HG02943 (cell line): ENCODE results near the gene IFT80.
"Not testable (repeated sequence)": the region's sequence is repeated elsewhere in the genome, so short reads cannot be mapped to it uniquely, and the experiment has no call there.

Experiments used
- ATAC-seq: cut with Tn5 transposase; IDR thresholded peaks from one replicate; pipeline ENCODE4 v1.9.1; 2021; ENCODE audit warnings: mild to moderate bottlenecking, low read depth, moderate library complexity; ENCODE audit not compliant: unreplicated experiment

Gene IFT80

DNA sequence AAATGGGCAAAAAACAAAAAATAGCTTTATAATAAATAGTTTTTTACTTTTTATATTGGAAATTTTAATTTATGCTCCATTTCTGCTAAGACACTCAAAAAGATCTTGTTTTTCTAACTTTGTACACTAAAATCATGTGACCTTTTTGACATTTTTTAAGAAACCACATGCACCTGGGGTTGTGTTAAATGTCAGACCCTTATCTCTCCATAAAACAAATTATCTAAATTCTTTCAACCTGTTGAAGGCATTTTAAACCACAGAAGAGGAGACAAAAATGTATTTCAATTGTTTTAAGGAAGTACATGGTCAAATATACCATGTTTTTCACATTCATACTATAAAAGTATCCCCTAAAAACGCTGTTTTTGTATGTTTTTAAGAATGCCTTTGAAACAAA is 29.2 kb downstream of the IFT80 start:
- ATAC-seq = no peak

DNA sequence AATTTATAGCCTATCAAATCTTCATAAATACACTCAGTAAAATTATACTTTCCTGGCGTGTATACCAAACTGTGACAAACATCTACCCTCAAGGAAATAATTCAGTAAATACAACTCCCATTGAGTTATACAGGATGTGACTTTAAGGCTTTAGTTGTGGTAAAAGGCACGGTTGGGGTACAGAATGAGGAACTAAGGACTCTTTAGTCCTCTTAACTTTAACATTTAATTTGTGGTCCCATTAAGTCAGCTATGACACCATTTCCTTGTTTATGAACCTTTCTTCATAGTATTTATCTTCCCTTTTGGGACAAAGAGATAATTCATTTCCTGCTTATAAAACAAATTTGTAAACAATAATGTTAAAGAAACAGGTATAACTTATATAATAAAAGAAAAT is 30.2 kb downstream of the IFT80 start:
- ATAC-seq = no peak

GRCh38 chr3:160365869-160366522 is 33.0 kb downstream of the IFT80 start:
- no peak for ATAC-seq

- ATAC-seq = not testable (repeated sequence)
Measured at GRCh38 chr3:160362896-160363295, 36.1 kb downstream of the IFT80 start.

- ATAC-seq = no peak
Measured at GRCh38 chr3:160355826-160356225, 43.2 kb downstream of the IFT80 start.

DNA sequence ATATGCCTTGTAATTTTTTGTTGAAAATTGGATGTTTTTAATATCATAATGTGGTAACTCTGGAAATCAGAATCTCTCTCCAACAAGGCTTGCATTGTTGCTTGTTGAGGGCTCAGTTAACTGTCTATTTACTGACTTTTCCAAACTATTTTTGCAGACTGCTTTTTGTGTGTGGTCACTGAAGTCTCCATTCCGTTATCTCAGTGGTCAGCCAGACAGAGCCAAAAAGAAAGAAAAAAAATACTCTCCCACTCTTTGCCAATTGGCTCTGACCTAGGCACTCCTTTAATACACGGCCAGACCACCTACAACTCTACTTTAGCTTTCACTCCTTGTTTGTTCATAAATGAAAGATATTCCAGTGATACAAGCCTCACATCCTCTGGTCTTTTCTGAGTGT is 52.5 kb downstream of the IFT80 start:
- no peak for ATAC-seq

- no peak for ATAC-seq
Measured at GRCh38 chr3:160343132-160343531, 55.9 kb downstream of the IFT80 start.

DNA sequence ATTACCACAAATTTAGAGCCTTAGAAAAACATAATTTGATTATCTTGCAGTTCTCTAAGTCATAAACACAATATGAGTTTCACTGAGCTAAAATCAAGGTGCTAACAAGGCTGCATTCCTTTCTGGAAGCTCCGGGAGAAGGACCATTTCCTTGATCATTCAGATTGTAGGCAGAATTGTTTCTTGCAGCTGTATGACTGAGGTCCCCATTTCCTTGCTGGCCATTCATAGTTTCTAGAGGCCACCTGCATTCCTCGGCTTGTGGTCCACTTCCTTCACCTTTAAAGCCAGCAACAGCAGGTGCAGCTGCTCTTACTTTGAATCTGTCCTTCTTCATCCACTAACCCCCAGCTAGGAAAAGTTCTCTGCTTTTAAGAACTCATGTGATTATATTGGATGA is 58.7 kb downstream of the IFT80 start:
- no peak for ATAC-seq

- ATAC-seq = no peak
Measured at GRCh38 chr3:160331127-160331937, 67.7 kb downstream of the IFT80 start.

DNA sequence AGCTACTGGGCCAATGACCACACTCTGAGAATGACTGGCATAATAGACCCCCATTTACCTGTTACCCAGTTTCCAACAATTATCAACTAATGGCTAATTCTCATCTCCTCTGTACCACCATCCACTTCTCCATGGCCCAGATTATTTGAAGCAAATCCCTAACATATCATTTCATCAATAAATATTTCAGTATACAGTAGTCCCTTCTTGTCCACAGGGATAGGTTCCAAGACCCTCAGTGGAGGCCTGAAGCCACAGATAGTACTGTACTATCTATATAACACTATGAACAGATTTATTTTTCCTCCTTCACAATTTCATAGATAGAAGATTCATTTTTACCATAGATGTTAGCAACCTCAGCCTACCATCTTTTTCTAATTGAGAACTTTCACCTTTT is 68.3 kb downstream of the IFT80 start:
- no peak for ATAC-seq

- no peak for ATAC-seq
Measured at GRCh38 chr3:160330109-160330508, 68.9 kb downstream of the IFT80 start.

GRCh38 chr3:160326286-160326685 is 72.7 kb downstream of the IFT80 start:
- not testable (repeated sequence) for ATAC-seq

DNA sequence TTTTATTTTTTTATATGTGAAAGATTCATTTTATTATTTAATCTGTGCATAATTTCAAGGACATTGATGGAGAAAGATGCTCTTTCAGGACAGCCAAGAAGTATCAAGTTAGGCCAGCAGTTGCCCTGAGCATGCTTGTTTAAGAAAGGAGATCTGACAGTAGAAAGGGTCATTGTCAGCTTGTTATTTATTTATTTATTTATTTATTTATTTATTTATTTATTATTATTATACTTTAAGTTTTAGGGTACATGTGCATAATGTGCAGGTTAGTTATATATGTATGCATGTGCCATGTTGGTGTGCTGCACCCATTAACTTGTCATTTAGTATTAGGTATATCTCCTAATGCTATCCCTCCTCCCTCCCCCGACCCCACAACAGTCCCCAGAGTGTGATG is 77.2 kb downstream of the IFT80 start:
- not testable (repeated sequence) for ATAC-seq

DNA sequence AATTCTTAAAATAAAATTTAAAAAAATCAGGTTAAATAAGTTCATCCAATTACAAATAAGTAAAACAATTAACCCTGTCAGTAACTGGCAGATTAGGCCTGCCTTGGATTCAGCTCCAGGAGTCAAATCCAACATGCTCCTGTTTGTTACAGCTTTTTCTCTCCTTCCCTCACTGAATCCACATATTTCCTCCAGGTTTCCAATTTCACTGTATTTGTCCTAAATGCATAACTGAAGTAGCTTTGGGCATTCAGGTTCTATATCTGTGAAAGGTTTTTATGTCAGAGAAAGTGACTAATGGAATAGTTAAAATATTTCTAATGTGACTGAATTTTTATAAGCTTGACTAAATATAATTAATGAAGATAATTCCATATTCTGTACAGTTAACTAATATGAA is 79.7 kb downstream of the IFT80 start:
- no peak for ATAC-seq

DNA sequence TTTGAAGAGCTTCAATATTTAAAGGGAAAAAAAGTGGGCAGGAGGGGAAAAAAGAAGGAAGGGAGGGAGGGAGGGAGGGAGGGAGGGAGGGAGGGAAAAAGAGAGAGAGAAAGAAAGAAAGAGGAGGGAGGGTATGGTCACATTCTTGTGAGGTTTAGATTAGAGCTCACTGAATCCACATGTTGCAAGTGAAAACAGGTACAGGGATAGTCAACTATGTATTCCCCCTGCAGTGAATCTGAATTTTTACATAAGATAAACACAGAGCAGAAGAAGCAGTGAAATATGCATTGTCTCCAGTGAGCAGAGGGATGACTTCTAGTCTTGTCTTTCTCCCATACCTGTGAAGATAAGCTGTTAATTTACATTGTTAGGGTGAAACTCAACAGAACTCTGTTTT is 84.0 kb downstream of the IFT80 start:
- no peak for ATAC-seq

DNA sequence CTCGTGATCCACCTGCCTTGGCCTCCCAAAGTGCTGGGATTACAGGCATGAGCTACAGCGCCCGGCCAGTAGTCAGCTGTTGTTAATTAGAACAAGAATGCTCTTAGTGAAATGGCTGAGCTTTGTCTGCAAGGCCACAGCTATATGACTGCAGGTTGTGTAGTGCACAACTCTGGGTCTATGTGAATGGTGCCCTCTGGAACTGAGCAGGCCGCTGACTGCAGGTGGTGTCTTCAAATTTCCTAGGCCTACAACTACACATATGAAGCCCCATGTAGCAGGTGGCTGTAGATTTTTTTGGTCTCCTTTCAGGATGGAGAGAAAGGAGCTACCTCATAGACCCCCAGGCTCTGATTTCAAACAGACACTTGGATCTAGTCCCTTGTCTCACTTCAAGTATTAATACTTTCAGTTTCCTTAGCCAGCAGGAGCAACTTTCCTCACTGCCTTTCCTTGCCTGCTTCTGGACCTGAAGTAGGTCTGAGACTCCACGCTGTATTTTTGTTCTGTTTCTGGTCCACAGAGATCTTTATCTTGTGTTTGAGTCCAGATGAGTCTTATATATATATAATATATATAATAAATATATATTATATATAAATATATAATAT is 86.9 kb downstream of the IFT80 start:
- ATAC-seq = no peak

GRCh38 chr3:160302806-160303205 is 96.2 kb downstream of the IFT80 start:
- ATAC-seq = no peak

DNA sequence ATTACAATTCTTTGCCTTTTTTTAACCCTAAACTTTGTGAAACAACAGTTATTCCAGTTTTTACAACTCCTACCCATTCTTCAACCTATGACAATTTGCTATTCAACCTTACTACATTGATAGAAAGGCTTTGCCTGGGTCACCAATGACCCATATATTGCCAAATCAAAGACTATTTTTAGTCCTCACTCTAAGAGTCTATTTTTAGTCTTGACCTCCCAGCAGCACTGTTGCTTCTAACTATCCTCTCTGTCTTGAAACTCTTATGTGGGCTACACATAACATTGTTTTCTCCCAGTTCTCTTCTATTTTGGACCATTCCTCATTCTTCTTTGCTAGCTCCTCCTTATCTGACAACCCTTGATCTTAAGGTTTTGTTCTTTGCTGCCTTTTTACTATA is 102.4 kb downstream of the IFT80 start:
- no peak for ATAC-seq

DNA sequence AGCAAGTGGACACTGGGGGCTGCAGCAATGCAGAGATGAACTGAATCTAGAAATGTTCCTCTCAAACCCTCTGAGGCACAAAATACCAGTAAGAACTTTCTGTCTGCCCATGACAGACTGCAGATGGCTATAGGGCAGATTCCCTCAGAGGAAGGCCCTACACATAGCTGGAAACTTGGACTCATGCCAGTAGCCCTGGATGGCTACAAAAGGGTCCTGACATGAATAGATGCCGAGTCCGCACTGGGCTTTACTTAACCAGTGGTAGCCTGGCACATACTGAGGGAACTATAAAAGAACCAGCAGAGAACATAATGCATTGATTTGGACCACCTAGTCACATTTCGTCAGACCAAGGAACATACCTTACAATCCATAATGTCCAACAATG is 107.1 kb downstream of the IFT80 start:
- no peak for ATAC-seq

- no peak for ATAC-seq
Measured at GRCh38 chr3:160291290-160291908, 107.6 kb downstream of the IFT80 start.

- ATAC-seq = no peak
Measured at GRCh38 chr3:160287666-160288065, 111.4 kb downstream of the IFT80 start.
